ENCODE data around the gene DRC7.

The DRC7 gene

GRCh38 chr16:57757883-57758282 is 63.3 kb downstream of the DRC7 start:
- H3K79me2 ChIP-seq (ENCODE audit: control insufficient read depth, low read length), result no peaks in the 10 kb centered on the region
- H3K36me3 ChIP-seq (ENCODE audit: control insufficient read depth, low read length), result peaks cover 9% of the 10 kb centered on the region; the same call in 1 of the 2 replicates
- H3K9me3 ChIP-seq (ENCODE audit: control insufficient read depth, insufficient read depth, low read length), result no peaks in the 10 kb centered on the region
- H3K4me2 ChIP-seq (ENCODE audit: low read length), result no peak overlapping the region
- no peaks in the 10 kb centered on the region for H3F3A ChIP-seq (ENCODE audit: control insufficient read depth, insufficient read depth)
- H3K9me2 ChIP-seq (replicated peaks; ENCODE audit: control insufficient read depth, low read length), result no peaks in the 10 kb centered on the region
- no peaks in the 10 kb centered on the region for H4K20me1 ChIP-seq (ENCODE audit: control insufficient read depth, insufficient read depth, low read depth, low read length)
- no peak overlapping the region for H3K27ac ChIP-seq (ENCODE audit: low read depth, low read length)
- no peak for TF ChIP-seq EZH2phosphoT487 (IDR thresholded peaks at IDR 0.05; ENCODE audit: borderline replicate concordance, low read length)
- TF ChIP-seq CTCF (IDR thresholded peaks at IDR 0.05; ENCODE audit: low read depth, low read length, poor library complexity, severe bottlenecking), result no peak
- H3K27me3 ChIP-seq (ENCODE audit: control insufficient read depth, low read length), result no peaks in the 10 kb centered on the region
- no peak overlapping the region for H3K4me3 ChIP-seq (ENCODE audit: low read length)
- no peaks in the 10 kb centered on the region for H3K4me1 ChIP-seq (ENCODE audit: control insufficient read depth, low read length)

DNA sequence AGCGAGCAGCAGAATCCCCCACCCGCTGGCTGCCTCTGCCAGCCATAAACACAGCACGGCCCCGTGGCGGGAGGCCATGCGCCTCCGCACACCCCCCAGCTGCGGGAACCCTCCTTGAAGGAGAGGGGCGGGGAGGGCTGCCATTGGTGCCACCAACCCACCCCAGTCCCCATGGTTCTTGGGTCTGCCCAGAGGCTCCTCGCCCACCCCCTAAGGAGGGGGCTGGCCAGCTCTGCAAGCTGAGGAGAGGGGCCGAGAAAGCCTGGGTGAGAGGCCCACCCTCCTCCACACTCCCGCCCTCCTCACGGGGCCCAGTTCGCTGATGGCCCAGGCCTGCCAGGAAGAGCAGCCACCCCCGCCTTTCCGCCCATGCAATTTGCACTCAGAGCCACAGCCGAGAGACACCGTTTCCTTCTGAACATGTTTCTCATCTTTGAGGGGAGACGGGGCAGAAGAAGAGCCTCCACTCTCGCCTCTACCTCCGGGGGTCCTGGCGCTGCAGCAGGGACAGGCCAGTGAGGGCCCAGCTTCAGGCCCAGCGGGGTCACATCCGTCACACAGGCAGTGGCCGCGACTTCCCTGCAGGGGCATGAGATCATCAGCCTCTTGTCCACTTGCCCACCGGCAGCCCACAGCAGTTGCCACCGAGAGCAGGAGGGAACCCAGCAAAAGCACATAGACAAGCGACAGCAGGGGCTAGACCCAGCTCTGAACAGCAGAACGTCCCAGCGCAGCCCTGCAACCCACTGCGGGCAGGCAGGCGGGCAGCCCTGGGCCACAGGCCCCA is 63.9 kb downstream of the DRC7 start:
- TF ChIP-seq EZH2phosphoT487 (IDR thresholded peaks at IDR 0.05; ENCODE audit: borderline replicate concordance, low read length) (no peak), CTCF (IDR thresholded peaks at IDR 0.05; ENCODE audit: low read depth, low read length, poor library complexity, severe bottlenecking) (no peak)
- no peak overlapping the region for H3K4me2 ChIP-seq (ENCODE audit: low read length)
- H3F3A ChIP-seq (ENCODE audit: control insufficient read depth, insufficient read depth), result no peaks in the 10 kb centered on the region
- peaks cover 9% of the 10 kb centered on the region; the same call in 1 of the 2 replicates for H3K36me3 ChIP-seq (ENCODE audit: control insufficient read depth, low read length)
- no peaks in the 10 kb centered on the region for H3K9me3 ChIP-seq (ENCODE audit: control insufficient read depth, insufficient read depth, low read length)
- H3K9me2 ChIP-seq (replicated peaks; ENCODE audit: control insufficient read depth, low read length), result no peaks in the 10 kb centered on the region
- H3K4me3 ChIP-seq (ENCODE audit: low read length), result no peak overlapping the region
- H4K20me1 ChIP-seq (ENCODE audit: control insufficient read depth, insufficient read depth, low read depth, low read length), result no peaks in the 10 kb centered on the region
- no peaks in the 10 kb centered on the region for H3K4me1 ChIP-seq (ENCODE audit: control insufficient read depth, low read length)
- no peak overlapping the region for H3K27ac ChIP-seq (ENCODE audit: low read depth, low read length)
- no peaks in the 10 kb centered on the region for H3K27me3 ChIP-seq (ENCODE audit: control insufficient read depth, low read length)
- no peaks in the 10 kb centered on the region for H3K79me2 ChIP-seq (ENCODE audit: control insufficient read depth, low read length)

DNA sequence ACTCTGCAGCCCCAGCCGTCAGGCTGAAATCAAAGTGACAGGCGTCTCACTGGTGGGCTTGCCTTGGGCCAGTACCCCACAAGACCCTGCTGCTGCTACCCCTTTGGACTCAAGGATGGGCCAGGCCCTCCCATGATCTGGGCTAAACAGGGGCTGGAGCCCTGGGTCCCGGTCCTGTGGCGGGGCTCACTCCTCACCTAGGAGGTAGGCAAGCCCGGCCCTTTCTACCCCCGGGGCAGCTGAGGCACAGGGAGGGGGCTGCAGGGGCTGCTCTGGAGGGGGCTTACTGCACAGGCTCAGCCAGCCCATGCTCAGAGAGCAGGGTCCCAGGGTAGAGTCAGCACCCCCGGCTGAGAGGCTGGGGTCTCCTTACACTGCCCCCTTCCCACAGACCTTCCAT is 64.5 kb downstream of the DRC7 start:
- Histone ChIP-seq H3K36me3 (ENCODE audit: control insufficient read depth, low read length) (peaks cover 9% of the 10 kb centered on the region; the same call in 1 of the 2 replicates), H4K20me1 (ENCODE audit: control insufficient read depth, insufficient read depth, low read depth, low read length) (no peaks in the 10 kb centered on the region), H3K9me3 (ENCODE audit: control insufficient read depth, insufficient read depth, low read length) (no peaks in the 10 kb centered on the region), H3F3A (ENCODE audit: control insufficient read depth, insufficient read depth) (no peaks in the 10 kb centered on the region), H3K27ac (ENCODE audit: low read depth, low read length) (no peak overlapping the region), H3K79me2 (ENCODE audit: control insufficient read depth, low read length) (no peaks in the 10 kb centered on the region), H3K4me2 (ENCODE audit: low read length) (no peak overlapping the region), H3K4me3 (ENCODE audit: low read length) (no peak overlapping the region), H3K4me1 (ENCODE audit: control insufficient read depth, low read length) (no peaks in the 10 kb centered on the region), H3K27me3 (ENCODE audit: control insufficient read depth, low read length) (no peaks in the 10 kb centered on the region), H3K9me2 (replicated peaks; ENCODE audit: control insufficient read depth, low read length) (no peaks in the 10 kb centered on the region)
- TF ChIP-seq CTCF (IDR thresholded peaks at IDR 0.05; ENCODE audit: low read depth, low read length, poor library complexity, severe bottlenecking) (no peak), EZH2phosphoT487 (IDR thresholded peaks at IDR 0.05; ENCODE audit: borderline replicate concordance, low read length) (no peak)

Data from DOHH2 (cell line).